ENCODE results near the gene MAPK8IP3. TPM values are rescaled to one million over a fixed set of nuclear protein-coding genes. Genes with fewer than 3 reads are reported as not detected.

Gene MAPK8IP3
- total RNA-seq, 2 donors from 2014 or later, result 109 to 111 TPM

GRCh38 chr16:1688807-1689560 is 17.0 kb upstream of the MAPK8IP3 start:
- no peak for TF ChIP-seq CTCF (IDR thresholded peaks at IDR 0.05)
- Histone ChIP-seq H3K36me3 (peaks cover 11% of the 10 kb centered on the region), H3K4me3 (no peak overlapping the region), H3K27me3 (replicated peaks; ENCODE audit: insufficient read depth) (no peaks in the 10 kb centered on the region), H3K27ac (peak overlapping the region; percentile 81 to 89), H3K9me3 (no peaks in the 10 kb centered on the region), H3K4me1 (ENCODE audit: control insufficient read depth in 1 of 2, low read depth in 2 of 2) (peaks cover 3 to 43% of the 10 kb centered on the region in 2 donors)
- ATAC-seq (ENCODE audit: insufficient number of reproducible peaks, low FRiP score, low read depth) (no peak), DNase-seq (ENCODE audit: low spot score) (peak; percentile 39)

GRCh38 chr16:1689853-1690252 is 16.1 kb upstream of the MAPK8IP3 start:
- H3K27ac ChIP-seq, result peak overlapping the region; percentile 81 to 89
- no peaks in the 10 kb centered on the region for H3K27me3 ChIP-seq (replicated peaks; ENCODE audit: insufficient read depth)

GRCh38 chr16:1690810-1691209 is 15.2 kb upstream of the MAPK8IP3 start:
- Histone ChIP-seq H3K27ac (peak overlapping the region; percentile 43 to 81), H3K36me3 (peaks cover 2% of the 10 kb centered on the region), H3K27me3 (replicated peaks; ENCODE audit: insufficient read depth) (no peaks in the 10 kb centered on the region), H3K4me3 (no peak overlapping the region), H3K9me3 (no peaks in the 10 kb centered on the region), H3K4me1 (ENCODE audit: control insufficient read depth in 1 of 2, low read depth in 2 of 2) (peaks cover 3 to 43% of the 10 kb centered on the region in 2 donors)
- ATAC-seq (ENCODE audit: insufficient number of reproducible peaks, low FRiP score, low read depth) (no peak), DNase-seq (ENCODE audit: low spot score) (no peak)
- no peak for TF ChIP-seq CTCF (IDR thresholded peaks at IDR 0.05)

More at GRCh38 chr16:1689853-1690252, 16.1 kb upstream of the MAPK8IP3 start:
- H3K36me3 ChIP-seq, result peaks cover 8% of the 10 kb centered on the region
- no peaks in the 10 kb centered on the region for H3K9me3 ChIP-seq
- no peak overlapping the region for H3K4me3 ChIP-seq
- no peak for TF ChIP-seq CTCF (IDR thresholded peaks at IDR 0.05)
- ATAC-seq (ENCODE audit: insufficient number of reproducible peaks, low FRiP score, low read depth), result no peak
- H3K4me1 ChIP-seq (ENCODE audit: control insufficient read depth in 1 of 2, low read depth in 2 of 2), result peaks cover 3 to 43% of the 10 kb centered on the region in 2 donors
- DNase-seq (ENCODE audit: low spot score), result no peak

GRCh38 chr16:1691276-1691675 is 14.7 kb upstream of the MAPK8IP3 start:
- Histone ChIP-seq H3K27ac (peak overlapping the region; percentile 43 to 81), H3K27me3 (replicated peaks; ENCODE audit: insufficient read depth) (no peaks in the 10 kb centered on the region), H3K36me3 (no peaks in the 10 kb centered on the region), H3K4me3 (no peak overlapping the region), H3K4me1 (ENCODE audit: control insufficient read depth in 1 of 2, low read depth in 2 of 2) (peaks cover 3 to 43% of the 10 kb centered on the region in 2 donors), H3K9me3 (no peaks in the 10 kb centered on the region)
- TF ChIP-seq CTCF (IDR thresholded peaks at IDR 0.05), result peak; percentile 15
- DNase-seq (ENCODE audit: low spot score) (no peak), ATAC-seq (ENCODE audit: insufficient number of reproducible peaks, low FRiP score, low read depth) (no peak)

- peak overlapping the region; percentile 15 to 81 for H3K27ac ChIP-seq
- peaks cover 3 to 43% of the 10 kb centered on the region in 2 donors for H3K4me1 ChIP-seq (ENCODE audit: control insufficient read depth in 1 of 2, low read depth in 2 of 2)
- no peaks in the 10 kb centered on the region for H3K27me3 ChIP-seq (replicated peaks; ENCODE audit: insufficient read depth)
- DNase-seq (ENCODE audit: low spot score) (no peak), ATAC-seq (ENCODE audit: insufficient number of reproducible peaks, low FRiP score, low read depth) (peak; percentile 24)
- no peaks in the 10 kb centered on the region for H3K9me3 ChIP-seq
- no peak for TF ChIP-seq CTCF (IDR thresholded peaks at IDR 0.05)
- no peaks in the 10 kb centered on the region for H3K36me3 ChIP-seq
- H3K4me3 ChIP-seq, result no peak overlapping the region
These were observed 14.0 kb upstream of the MAPK8IP3 start for GRCh38 chr16:1691956-1692355.
